Kidney (tissue), 14 donors: ENCODE data around the gene GATA2. TPM values are rescaled to one million over a fixed set of nuclear protein-coding genes. Genes with fewer than 3 reads are reported as not detected.

Experiments
- DNase-seq, 5 donors: peaks; one replicate each; pipeline ENCODE4 v3.0.0-alpha.2; 2013 to 2020
- FAIRE-seq: peaks from 2 replicates; lab custom pipeline; 2012; peaks lifted over from hg19 to GRCh38; lab: Jason Lieb, UNC
- H3K27ac ChIP-seq, 2 donors: one replicate each; pipeline ENCODE4 v1.7.0; 2013; ENCODE audit warnings: low read depth in 2 of 2, low read length in 2 of 2, inconsistent platforms in 1 of 2
- H3K27me3 ChIP-seq: one replicate; pipeline ENCODE4 v1.7.1; 2013; ENCODE audit warnings: low read length, inconsistent platforms; ENCODE audit not compliant: control insufficient read depth, insufficient read depth
- H3K36me3 ChIP-seq, 3 donors: one replicate each; pipeline versions ENCODE4 v1.7.0 to v1.7.1; 2013; ENCODE audit warnings: low read length in 3 of 3, control low read depth in 1 of 3, inconsistent platforms in 1 of 3; ENCODE audit not compliant: insufficient read depth in 3 of 3, control insufficient read depth in 2 of 3
- H3K4me1 ChIP-seq, 3 donors: one replicate each; pipeline versions ENCODE4 v1.7.0 to v1.7.1; 2013; ENCODE audit warnings: low read length in 3 of 3, inconsistent platforms in 1 of 3, low read depth in 1 of 3; ENCODE audit not compliant: control insufficient read depth in 2 of 3, insufficient read depth in 2 of 3
- H3K4me3 ChIP-seq, 3 donors: one replicate each; pipeline versions ENCODE4 v1.7.0 to v1.8.1; 2013; ENCODE audit warnings: low read length in 3 of 3, control low read depth in 1 of 3, inconsistent platforms in 1 of 3
- H3K9ac ChIP-seq, 3 donors: one replicate each; pipeline versions ENCODE4 v1.7.0 to v1.7.1; 2013; ENCODE audit warnings: low read length in 3 of 3, control low read depth in 1 of 3, inconsistent platforms in 1 of 3
- H3K9me3 ChIP-seq, 3 donors: one replicate each; pipeline versions ENCODE4 v1.7.0 to v1.7.1; 2013; ENCODE audit warnings: low read length in 3 of 3, control low read depth in 1 of 3, inconsistent platforms in 1 of 3; ENCODE audit not compliant: control insufficient read depth in 2 of 3, insufficient read depth in 1 of 3
- CTCF ChIP-seq: IDR thresholded peaks from 3 replicates; pipeline ENCODE4 v1.5.1; 2012; ENCODE audit warnings: mild to moderate bottlenecking, moderate library complexity, borderline replicate concordance; ENCODE audit not compliant: insufficient read depth; ENCODE audit errors: extremely low read depth
- intact Hi-C: fragments of 100-400 bp; cut with DNase I; formaldehyde crosslinking; loops from one replicate; pipeline ENCODE4 v1.11.1; 2022
- polyA plus RNA-seq: library from polyadenylated mRNA; stranded (reverse); fragments of 350-450 nt; fragmentation: Illumina TruSeq; extraction: RNeasy Lipid Tissue Mini Kit (QIAGEN cat#74804); gene quantifications from one replicate; pipeline ENCODE4 v1.2.3, GENCODE V29; 2014; ENCODE audit warnings: low read depth, low replicate concordance; ENCODE audit not compliant: insufficient read depth
- total RNA-seq: library from RNA; stranded (reverse); fragmentation: NEBNext Ultra II Directional; extraction: Animal tissue kit (Norgen Biotek cat#: 25700); gene quantifications from one replicate; pipeline ENCODE4 v1.2.1, GENCODE V29; 2021
- donor health status: control.
- donor health status: control.
- donor health status: control.
- donor health status: control.
- donor health status: control.
- donor health status: DM: yes; HTN: yes; CAD: no.
- donor health status: Normal renal cell carcinoma (clear cell type).

GATA2 gene
- total and polyA plus RNA-seq, 2 donors from 2014 or later = 22.9 to 31.4 TPM

- H3K9ac ChIP-seq = no peak overlapping the region
- no peaks in the 10 kb centered on the region for H3K27me3 ChIP-seq
- no peak overlapping the region for H3K4me3 ChIP-seq
- no peaks in the 10 kb centered on the region for H3K4me1 ChIP-seq
- no peaks in the 10 kb centered on the region for H3K9me3 ChIP-seq
- H3K36me3 ChIP-seq = no peaks in the 10 kb centered on the region
- FAIRE-seq (no peak), DNase-seq (no peak)
- intact Hi-C loops = no loop called here
- no peak overlapping the region for H3K27ac ChIP-seq
- no peak for TF ChIP-seq CTCF
Measured at GRCh38 chr3:128472449-128473179, 20.4 kb downstream of the GATA2 start.

- no peak overlapping the region for H3K27ac ChIP-seq
- H3K9ac ChIP-seq = no peak overlapping the region
- no peaks in the 10 kb centered on the region for H3K9me3 ChIP-seq
- intact Hi-C loops = no loop called here
- no peaks in the 10 kb centered on the region for H3K27me3 ChIP-seq
- no peaks in the 10 kb centered on the region for H3K4me1 ChIP-seq
- FAIRE-seq (no peak), DNase-seq (no peak)
- H3K36me3 ChIP-seq = no peaks in the 10 kb centered on the region
- no peak for TF ChIP-seq CTCF
- no peak overlapping the region for H3K4me3 ChIP-seq
Measured at GRCh38 chr3:128471720-128472119, 21.3 kb downstream of the GATA2 start.

- Histone ChIP-seq H3K9ac (no peak overlapping the region), H3K36me3 (no peaks in the 10 kb centered on the region), H3K4me1 (no peaks in the 10 kb centered on the region), H3K4me3 (no peak overlapping the region), H3K9me3 (no peaks in the 10 kb centered on the region), H3K27me3 (no peaks in the 10 kb centered on the region), H3K27ac (no peak overlapping the region)
- no peak for TF ChIP-seq CTCF
- intact Hi-C loops = no loop called here
- no peak for DNase-seq
- FAIRE-seq = no peak
Measured at GRCh38 chr3:128471110-128471509, 21.9 kb downstream of the GATA2 start.
